GM20000 (cell line): ENCODE measurements around the gene DYNLRB2.

Experiments
- DNase-seq: peaks from one replicate; pipeline ENCODE4 v3.0.0; 2012; ENCODE audit warnings: low spot score
- TF ChIP-seq, protein P1 (sequence below): IDR thresholded peaks from 2 replicates; pipeline ENCODE4 v1.5.1; 2012; ENCODE audit warnings: mild to moderate bottlenecking, control low read depth; ENCODE audit errors: extremely low read depth, missing control alignments

Gene DYNLRB2

DNA sequence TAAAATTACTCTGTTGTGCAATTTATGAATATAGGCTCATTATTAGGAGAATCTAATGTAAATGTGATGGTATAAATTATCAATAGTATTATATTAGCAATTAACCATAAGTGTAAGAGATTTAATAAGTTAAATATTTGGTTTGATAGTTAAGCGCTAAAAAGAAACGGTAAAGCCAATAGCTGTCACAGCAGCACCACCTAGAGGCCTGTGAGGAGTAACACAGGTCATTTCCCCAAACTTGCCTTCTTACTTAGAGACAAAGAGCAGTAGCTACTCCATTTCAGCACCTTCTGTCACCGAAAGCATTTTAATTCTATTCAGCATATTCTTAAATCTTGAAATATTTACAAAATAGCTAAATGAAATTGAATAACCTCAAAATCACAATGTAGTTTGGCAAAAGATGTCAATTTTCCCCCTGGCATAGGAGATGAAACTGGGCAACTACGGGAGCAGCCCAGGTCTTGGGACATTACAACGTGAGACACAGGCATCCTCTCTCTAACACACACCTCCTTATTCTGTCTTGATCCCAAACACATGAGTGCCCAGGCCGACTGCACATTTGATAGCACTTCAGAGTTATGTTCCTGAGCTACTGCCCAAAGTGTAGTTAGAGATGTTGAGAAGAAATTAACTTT, 14.3 kb upstream of the DYNLRB2 start:
- DNase-seq, result peak; percentile 56
- TF ChIP-seq, protein P1, sequence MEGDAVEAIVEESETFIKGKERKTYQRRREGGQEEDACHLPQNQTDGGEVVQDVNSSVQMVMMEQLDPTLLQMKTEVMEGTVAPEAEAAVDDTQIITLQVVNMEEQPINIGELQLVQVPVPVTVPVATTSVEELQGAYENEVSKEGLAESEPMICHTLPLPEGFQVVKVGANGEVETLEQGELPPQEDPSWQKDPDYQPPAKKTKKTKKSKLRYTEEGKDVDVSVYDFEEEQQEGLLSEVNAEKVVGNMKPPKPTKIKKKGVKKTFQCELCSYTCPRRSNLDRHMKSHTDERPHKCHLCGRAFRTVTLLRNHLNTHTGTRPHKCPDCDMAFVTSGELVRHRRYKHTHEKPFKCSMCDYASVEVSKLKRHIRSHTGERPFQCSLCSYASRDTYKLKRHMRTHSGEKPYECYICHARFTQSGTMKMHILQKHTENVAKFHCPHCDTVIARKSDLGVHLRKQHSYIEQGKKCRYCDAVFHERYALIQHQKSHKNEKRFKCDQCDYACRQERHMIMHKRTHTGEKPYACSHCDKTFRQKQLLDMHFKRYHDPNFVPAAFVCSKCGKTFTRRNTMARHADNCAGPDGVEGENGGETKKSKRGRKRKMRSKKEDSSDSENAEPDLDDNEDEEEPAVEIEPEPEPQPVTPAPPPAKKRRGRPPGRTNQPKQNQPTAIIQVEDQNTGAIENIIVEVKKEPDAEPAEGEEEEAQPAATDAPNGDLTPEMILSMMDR, result peak; percentile 52

GRCh38 chr16:80527297-80527696, 13.5 kb upstream of the DYNLRB2 start:
- TF ChIP-seq, protein P1, result peak; percentile 42
- DNase-seq, result peak; percentile 58

DNA sequence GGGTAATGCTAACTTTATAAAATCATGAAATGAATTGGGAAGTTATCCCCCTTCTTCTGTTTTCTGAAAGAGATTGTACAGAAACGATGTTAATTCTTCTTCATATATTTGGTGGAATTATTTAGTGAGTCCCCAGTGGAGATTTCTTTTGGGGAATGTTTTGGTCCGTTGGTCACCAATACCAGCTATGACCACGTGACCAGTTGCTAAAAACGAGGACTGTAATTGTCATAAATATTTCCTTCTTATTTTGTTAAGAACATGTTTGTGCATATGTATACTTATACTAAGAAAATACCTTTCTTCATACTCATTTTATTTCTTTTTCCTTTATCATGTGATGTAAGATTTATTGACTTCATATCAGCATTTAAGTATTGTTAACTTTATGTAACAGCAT, 10.3 kb upstream of the DYNLRB2 start:
- DNase-seq, result no peak
- TF ChIP-seq, protein P1, result no peak

DNA sequence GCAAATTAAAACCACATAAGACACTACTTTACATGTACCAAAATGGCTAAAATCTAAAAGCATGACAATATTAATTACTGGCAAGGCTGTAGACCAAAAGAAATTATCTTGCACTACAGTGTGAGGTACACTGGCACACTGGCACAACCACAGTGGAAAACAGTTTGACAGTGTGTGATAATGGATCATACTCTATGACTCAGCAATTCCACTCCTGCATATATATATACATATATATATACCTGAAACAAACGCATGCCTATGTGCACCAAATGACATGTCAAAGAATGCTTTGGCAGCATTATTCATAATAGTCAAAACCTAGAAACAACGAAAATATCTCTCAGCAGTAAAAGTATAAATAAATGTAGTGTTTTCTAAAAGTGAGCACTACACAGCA, 4.6 kb upstream of the DYNLRB2 start:
- no peak for DNase-seq
- TF ChIP-seq, protein P1, result no peak

- TF ChIP-seq, protein P1, result no peak
- DNase-seq, result no peak
These were observed 507 bp downstream of the DYNLRB2 start for GRCh38 chr16:80541306-80541694.

- no peak for DNase-seq
- TF ChIP-seq, protein P1, result no peak
These were observed 2.4 kb downstream of the DYNLRB2 start for GRCh38 chr16:80543162-80543561.

GRCh38 chr16:80544326-80544725, 3.5 kb downstream of the DYNLRB2 start:
- DNase-seq, result no peak
- TF ChIP-seq, protein P1, result no peak
